NCI-H82 treated with DMSO at 0.1 percent for 48 hours (cell line): ENCODE results near the gene ABO.
"Not testable (repeated sequence)": the region's sequence is repeated elsewhere in the genome, so short reads cannot be mapped to it uniquely, and the experiment has no call there.

ENCODE experiments used
- DNase-seq: peaks from one replicate; lab custom pipeline; 2025; ENCODE audit not compliant: unreplicated experiment; lab: John Stamatoyannopoulos, UW

The ABO gene

DNA sequence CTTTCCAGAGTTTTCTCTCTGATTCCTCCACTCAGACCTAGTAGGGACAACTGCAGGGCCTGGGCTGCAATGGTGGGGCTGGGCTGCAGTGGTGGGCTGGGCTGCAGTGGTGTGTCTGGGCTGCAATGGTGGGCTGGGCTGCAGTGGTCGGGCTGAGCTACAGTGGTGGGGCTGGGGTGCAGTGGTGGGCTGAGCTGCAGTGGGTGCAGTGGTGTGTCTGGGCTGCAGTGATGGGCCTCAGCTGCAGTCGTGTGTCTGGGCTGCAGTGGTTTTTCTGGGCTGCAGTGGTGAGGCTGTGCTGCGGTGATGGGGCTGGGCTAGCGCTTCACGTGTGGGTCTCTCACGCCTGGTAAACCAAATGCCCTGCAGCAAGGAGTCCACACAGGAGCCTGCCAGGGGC, 27.4 kb downstream of the ABO start:
- no peak for DNase-seq

DNA sequence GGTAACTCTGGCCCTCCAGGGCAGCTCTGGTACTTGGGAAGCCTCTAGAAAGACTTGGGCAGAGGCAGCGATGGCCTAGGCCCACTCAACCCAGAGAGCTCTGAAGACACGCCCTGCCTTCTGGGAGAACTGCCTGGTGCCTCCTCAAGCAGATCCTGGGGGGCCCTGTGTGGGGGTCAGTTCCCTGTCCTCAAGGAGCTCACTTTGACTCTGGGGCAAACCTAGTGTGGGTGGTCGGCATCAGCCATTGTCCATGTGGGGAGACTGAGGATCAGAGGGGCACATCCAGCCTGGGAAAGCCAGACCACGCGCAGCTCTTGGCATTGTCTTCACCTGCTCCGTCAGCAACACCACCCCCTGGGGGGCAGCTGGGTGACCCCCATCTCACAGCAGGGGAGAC, 28.0 kb downstream of the ABO start:
- no peak for DNase-seq

DNA sequence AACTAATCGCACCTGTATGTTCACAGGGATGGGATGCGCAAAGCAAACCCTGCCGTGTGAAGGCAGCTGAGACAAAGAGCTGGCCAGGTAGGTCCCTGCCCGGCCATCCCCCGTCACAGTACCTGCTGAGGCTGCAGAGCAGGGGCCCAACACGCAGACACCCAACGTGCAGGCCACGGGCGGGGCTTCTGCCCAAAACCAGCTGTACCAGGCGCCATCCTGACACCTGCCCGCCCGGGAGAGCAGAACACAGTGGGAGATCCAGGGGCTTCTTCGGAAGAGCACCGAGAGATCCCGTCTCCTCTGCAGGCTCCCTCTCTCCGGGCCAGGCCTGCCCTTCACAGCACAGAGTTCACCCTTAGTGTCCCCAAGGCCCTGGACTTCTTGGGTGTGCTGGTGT, 28.4 kb downstream of the ABO start:
- DNase-seq = no peak

DNA sequence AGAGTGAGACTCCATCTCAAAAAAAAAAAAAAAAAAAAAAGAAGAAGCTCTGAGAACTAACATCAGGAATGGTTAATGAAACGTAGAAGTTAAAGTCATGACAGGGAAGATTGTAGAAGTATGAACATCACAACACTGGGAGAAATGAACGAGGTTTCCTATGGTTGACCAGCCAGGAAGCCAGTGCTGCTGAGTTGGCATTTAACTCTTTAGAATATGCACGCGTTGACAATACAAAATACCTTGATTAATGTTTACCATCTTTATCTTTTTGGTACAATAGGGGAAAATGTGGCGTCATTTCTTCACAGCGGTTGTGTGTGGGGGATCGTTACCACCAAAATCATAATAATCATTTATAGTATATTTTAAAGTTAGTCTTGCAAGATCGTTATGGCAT, 32.0 kb downstream of the ABO start:
- DNase-seq = no peak

DNA sequence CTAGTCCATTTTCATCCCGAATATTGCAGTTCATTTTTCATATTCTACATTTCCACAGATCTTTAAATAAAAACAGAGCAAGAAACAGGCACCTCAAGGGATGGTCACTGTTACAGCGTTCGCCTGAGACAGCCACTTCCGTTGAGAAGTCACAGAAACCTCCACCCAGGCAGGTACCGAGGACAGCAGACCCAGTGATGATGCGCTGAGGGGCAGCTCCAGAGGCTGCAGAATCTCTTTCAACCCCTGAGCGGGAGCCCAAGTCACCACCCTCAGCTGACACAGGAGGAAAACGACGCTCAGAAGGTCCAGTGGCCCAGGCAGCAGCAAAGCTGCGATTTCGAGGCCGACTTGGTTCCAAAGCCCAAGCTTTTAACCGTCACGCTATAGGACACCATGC, 32.8 kb downstream of the ABO start:
- no peak for DNase-seq

DNA sequence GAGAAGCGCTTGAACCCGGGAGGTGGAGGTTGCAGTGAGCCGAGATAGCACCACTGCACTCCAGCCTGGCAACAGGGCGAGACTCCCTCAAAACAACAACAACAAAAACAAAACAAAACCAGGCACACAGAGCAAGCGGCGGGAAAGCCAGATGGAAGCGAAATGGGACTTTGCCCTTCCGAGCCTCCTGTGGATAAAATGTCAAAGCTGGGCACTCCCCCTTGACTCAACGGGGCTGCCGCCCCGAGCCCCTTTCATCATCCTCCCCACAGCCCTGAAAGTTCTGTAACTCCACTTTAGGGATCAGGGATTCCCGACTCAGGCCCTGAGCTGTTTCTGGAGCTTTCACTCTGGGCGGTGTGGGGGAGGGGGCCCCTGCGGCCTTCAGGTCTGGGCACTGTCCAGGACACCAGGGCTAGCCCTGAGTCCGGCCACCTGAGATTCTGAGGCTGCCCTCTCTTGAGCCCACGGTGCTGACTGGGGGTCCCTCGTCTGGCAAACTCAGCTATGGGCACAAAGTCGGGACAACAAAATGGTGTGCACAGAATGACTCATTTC, 35.4 kb downstream of the ABO start:
- DNase-seq = no peak

DNA sequence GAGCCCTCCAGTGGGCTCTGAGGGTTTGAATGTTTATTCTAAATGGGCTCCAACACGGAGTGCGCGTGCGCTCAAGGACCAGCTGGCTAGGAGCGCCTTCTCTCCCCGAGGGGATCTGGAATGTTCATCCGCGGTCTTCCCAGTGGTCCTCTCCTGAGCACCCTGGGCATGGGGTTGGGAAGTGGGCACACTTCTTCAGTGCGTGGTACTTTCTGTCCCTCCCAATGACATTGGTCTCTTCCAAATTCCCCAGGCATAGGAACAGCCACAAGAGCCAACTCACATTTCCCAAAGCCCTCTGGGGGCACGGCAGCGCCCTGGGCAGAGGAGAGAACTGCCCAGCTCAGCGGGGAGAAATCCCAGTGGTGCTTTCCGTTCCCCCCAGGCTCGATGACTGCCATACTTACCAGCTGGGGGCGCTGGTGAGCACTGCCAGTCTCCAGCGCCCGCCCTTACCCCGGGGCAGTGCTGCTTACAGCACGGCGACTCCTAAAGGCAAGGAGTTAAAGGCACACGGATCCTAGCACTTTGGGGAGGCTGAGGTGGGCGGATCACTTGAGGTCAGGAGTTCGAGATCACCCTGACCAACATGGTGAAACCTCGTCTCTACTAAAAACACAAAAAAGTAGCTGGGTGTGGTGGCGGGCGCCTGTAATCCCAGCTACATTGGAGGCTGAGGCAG, 36.0 kb downstream of the ABO start:
- DNase-seq = no peak

DNA sequence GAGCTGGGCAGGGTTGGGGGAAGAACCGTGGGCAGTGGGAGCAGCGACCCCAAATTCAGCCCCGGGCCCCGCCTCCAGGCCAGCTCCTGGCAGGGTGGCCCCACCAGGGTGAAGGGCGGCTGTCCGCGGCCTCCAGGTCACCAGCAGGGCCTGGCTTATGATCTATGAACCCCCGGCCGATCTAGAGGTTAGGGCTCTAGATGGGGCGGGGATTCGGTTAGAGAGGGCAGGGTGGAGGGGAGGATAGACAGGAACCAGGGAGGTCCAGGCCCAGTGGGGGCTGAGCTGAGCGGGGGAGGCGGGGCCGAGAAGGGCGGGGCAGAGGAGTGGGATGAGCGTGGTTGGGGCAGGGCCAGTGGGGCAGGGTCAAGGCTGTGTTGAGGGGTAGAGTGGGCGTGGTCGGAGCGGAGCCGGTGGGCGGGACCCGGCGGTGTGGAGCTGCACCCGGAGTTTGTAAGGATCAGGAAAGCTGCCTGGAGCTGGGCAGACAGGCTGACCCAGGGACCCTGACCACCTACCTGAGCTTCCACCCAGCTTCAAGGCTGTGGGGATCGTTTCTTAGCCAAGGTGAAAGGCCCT, 36.6 kb downstream of the ABO start:
- peak; percentile 17 for DNase-seq

DNA sequence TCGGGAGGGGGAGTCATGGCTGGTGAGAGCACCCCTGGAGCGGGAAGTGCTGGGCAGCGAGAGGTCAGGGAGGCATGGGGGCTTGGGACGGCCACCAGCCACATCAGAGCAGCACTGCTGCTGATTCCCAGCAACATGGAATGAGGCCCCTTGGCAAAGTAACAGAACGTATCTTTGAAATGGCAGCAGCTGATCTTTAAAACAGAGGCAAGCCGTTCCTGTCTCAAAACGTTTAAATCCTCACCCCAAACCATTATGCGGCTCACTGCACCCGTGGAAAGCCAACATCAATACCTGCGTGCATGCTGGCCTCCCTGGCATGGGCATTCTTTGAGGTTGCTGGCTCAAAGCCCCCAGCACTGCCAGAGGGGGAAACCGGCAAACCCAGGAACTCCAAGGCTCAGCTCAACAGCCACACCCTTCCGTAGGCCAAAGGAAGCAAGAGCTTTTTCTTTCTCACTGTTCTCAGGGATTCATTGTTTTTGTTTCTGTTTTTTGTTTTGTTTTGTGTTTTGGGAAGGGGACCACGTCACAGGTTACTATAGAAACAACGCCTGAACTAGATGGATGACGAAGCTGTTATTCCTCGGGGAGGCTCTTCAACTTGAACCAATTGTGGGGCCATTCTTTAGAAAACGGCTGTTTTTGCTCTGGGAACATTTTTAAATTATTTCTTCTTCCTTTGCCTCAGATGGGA, 37.8 kb downstream of the ABO start:
- DNase-seq = no peak

DNA sequence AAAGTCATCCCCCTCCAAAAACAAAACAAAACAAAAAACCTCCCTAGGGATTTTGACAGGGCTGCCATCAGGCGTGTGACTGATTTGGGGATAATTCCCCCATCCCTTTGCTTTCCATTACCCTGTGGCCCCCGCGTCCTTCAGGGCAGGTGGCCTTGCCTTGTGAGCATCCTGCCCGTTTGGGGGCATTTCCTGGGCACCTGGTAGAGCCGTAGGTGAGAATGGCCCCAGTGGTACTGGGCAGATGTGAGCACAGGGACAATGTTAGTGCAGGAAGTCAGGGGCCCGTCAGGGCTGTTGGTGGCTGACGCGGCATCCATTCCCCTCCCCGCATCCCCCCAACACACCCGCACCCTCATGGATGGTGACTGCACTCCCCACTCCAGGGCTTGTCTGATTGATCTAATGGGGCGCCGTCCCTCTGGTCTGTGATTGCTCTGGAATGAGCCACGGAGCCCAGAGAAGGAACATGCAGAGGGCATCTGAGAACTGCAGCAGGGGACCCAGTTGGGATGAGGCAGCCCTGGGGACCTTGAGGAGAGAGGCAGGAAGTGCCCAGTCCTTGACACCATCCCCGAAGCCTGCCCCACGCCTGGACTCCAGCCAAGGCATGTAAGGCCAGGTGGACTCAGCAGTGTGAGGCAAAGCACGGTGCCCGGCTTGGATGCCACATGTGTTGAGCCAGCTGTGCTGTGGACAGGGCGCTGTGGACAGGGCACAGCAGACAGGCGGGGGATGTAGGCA, 38.5 kb downstream of the ABO start:
- not testable (repeated sequence) for DNase-seq

DNA sequence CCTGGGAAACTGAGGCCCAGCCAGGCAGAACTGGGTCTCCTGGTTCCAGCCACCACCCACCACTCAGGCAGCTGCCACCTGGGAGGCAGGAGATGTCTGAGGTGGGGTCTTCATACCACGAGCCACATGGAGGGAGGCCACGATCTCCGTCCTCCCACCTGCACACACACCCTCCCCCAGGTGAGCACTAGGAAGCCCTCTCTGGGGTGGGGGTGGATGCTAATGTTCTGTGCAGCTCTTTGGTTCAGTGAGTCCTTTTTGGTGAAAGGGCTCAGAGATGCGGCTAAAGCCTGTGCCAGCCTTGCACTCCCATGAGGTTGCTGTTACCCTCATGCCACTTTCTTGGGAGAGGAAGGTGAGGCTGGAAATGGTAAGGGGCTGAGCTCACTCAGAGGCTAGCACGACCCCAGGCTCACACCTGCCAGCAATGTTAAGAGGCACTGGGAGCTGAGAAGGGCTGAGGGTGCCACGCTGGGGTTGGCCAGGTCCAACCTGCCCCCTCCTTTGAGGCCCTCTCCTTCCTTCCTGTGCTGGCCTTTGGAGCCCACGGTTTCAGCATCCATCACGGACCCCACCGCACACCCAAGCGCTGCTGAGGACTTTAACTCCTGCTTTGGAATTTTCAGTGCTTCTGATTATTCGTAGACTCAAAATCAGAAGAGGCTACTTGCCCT, 39.3 kb downstream of the ABO start:
- DNase-seq = no peak

DNA sequence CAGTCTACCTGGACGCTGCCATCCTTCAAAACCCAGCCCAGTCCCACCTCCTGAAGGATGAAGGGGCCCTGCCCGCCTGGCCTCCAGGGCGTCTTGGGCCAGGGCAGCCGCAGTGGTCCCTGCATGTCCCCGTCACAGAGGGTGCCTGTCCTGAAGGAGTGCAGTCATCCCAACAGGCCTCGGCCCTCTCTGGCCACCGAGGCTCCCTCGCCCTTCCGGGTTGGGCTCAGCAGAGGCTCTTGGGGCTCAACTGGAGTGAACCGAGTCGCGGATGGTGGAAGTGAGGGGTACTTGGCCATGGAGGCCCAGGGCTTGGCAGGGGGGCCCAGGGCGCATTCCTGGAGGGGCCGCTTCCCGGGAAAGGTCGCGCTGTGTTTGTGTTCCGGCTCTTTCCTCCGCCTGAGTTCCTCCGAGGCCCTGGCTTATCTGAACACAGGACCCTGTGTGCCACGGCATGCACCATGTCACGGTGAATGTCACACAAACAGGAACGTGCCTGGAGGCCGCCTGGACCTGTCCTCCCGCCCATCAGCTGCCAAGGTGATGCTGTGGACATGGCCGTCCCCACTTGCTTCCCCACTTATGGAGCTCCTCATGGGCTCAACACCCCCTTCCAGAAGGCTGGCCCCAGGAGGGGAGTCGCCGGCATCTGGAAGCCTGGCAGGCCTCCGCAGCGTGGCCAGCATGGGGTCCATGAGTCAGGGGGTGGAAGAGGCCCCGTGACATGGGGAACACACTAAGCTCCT, 40.3 kb downstream of the ABO start:
- no peak for DNase-seq

DNA sequence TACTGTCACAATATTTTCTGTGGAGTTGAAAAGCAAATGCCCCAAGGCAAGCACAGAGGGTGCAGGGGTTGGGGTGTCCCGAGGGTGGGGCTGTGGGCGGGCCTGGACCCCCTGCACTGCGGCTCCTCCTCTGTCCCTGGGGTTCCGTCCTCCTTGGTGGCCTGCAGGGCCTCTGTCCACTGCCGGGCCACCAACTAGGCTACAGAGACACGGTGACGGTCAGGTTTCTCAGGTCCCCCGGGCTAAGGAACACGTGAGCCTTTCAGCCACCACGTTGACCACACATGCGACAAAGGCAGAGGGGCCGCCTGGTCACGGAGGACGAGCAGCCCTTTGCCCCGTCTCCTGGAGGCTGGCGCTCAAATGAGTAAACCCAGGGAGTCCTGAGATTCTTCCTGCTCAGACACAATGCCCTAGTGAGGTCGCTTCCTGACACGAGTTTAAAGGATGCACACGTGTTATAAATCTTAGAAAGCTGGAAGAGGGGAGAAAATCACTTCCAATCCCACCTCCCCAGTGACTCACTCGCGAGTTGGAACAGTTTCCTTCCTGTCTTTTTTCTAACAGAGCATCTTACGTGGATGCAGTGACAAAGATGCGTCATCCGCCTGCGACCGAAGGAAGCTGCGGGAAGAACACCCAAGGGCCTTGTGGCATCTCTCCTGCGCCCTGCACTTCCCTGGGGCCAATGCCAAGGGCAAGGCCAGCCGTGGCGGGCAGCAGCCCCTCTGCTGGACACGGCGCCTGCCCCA, 41.1 kb downstream of the ABO start:
- no peak for DNase-seq

DNA sequence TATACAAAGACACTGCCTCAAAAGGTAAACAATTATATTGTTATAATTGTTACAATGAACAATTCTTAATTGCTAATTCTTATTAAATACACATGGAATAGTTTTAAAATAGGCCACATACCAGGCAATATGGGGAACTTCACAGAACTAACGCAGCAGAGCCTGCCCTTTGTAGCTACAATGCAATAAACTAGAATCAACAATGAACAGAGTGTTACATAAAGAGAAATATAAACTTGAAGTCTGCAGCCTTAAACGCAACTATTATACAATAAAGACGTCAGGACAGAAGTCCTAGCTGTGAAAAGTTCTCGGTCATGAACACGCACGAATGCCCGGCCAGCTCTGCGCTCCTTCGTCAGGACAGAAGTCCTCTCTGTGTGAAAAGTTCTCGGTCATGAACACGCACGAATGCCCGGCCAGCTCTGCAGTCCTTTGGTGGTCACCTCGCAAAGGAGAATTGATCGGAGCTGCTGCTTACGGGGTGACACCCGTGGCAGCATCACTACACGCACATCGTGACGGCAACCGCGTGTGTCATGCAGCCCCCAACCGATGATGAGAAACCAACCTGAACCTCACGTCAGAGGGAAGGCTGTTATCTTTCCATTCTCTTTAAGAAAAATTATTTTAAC, 43.0 kb downstream of the ABO start:
- DNase-seq = not testable (repeated sequence)

DNA sequence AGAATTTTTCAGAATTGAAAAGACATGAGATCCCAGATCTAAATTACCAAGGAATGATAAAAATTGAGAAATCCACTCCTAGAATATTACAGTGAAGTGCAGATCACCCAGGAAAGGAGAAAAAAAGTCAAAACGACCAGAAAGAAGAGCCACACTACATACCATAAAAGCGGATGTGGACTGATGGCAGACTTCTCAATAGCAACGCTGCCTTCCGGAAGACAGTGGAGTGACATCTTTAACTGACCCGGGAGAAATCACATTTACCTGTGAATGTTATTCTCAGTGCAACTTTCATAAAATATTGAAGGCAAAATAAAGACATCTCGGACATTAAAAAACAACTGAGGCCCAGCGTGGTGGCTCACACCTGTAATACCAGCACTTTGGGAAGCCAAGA, 44.5 kb downstream of the ABO start:
- DNase-seq = not testable (repeated sequence)

DNA sequence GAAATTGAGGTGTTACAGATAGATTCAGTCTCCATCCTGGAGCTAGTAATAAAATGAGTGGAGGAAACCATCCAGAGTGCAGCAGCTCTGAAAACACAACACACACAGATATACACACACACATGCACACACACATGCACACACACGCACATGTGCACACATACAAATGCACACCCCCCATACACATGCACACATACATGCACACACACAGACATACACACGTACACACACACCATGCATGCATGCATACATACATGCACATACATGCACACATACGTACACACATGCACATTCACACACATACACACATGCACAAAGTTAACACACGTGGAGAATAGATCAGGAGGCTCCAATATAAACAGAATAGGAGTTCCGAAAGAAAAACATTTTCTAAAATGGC, 44.9 kb downstream of the ABO start:
- DNase-seq = no peak

DNA sequence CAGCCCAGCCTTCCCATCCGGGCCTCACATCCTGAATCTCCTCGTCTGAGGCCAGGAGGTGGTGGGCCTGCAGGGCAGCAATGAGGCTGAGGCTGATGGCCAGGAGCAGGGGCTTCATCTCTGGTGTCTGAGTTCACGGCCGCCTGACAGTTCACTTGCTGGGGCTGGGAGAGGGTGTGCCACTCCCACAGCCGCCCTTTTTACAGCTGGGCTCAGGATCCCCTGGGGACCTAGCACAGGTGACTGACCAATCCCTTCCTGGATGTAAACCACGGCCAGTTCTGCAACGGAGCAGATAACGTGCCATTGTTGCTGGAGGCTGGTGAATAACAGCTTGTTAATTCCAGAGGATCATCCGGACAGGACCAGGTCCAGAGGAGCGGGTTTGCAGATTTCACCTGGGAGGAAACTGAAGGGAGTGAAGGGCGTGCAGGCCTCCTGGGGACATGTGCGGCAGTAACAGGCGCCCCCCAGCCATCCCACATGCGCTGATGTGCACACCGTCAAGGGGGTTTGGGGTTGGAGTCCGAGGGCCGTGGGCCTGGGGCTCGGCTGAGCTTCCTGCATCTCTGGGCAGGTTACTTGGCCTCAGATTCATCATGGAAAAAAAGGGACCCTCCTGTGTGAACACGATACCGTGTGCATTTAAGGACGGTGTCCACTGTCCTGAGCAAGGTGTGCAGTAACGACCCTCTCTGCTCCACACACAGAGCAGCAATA, 46.4 kb downstream of the ABO start:
- not testable (repeated sequence) for DNase-seq

DNA sequence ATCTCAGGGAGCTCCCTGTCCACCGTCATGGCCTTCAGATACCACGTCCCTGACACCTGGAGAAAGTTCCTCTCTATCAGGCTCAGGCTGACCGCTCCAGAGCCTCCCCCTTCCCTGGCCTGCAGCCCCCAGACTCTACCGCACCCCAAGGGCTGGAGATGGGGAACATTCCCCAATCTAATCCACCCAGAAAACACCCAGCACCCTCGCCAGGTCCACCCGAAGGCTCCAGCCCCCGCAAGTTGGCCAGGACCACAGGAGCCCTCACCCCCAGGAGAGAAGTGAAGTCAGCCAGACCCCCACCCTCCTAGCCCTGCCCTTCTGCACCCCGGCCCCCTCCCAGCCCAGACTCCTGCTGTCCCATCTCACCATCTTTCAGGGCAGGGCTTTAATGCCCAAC, 47.0 kb downstream of the ABO start:
- DNase-seq = not testable (repeated sequence)
